Fibroblast of lung (primary cell): ENCODE results near the gene CPNE8. TPM values are rescaled to one million over a fixed set of nuclear protein-coding genes. Genes with fewer than 3 reads are reported as not detected.

ENCODE experiments used
- DNase-seq, 2 donors: peaks; one replicate each; pipeline versions ENCODE4 v3.0.0 to v3.0.0-alpha.2; 2010; ENCODE audit warnings: low read depth in 2 of 2
- H2AFZ ChIP-seq: 2 replicates; pipeline ENCODE4 v1.5.1; 2012; ENCODE audit warnings: low read length, control low read depth, inconsistent platforms
- H3K27ac ChIP-seq: 2 replicates; pipeline ENCODE4 v1.5.1; 2011; ENCODE audit warnings: low read length, control low read depth; ENCODE audit not compliant: insufficient read depth
- H3K27me3 ChIP-seq: 2 replicates; pipeline ENCODE4 v1.5.1; 2011; ENCODE audit warnings: mild to moderate bottlenecking, low read length; ENCODE audit not compliant: control insufficient read depth, insufficient read depth
- H3K36me3 ChIP-seq: 2 replicates; pipeline ENCODE4 v1.5.1; 2011; ENCODE audit warnings: low read length; ENCODE audit not compliant: control insufficient read depth, insufficient read depth
- H3K4me1 ChIP-seq: 2 replicates; pipeline ENCODE4 v1.5.1; 2011; ENCODE audit warnings: low read length; ENCODE audit not compliant: control insufficient read depth, insufficient read depth; ENCODE audit errors: extremely low read depth
- H3K4me2 ChIP-seq: 2 replicates; pipeline ENCODE4 v1.5.1; 2011; ENCODE audit warnings: low read length, control low read depth; ENCODE audit not compliant: insufficient read depth; ENCODE audit errors: extremely low read depth
- H3K4me3 ChIP-seq, 4 experiments: fragments of 200-600 bp in 1 of 4; sonication (generic) in 1 of 4; replicated peaks in 1 of 4; 2 replicates each; pipeline ENCODE4 v1.5.1; 2011 to 2016; ENCODE audit warnings: low read length in 4 of 4, low read depth in 3 of 4, mild to moderate bottlenecking in 3 of 4, control low read depth in 2 of 4, inconsistent platforms in 1 of 4, mixed read lengths in 1 of 4; ENCODE audit not compliant: insufficient read depth in 1 of 4; ENCODE audit errors: control extremely low read depth in 1 of 4
- H3K79me2 ChIP-seq: 2 replicates; pipeline ENCODE4 v1.5.1; 2012; ENCODE audit warnings: mild to moderate bottlenecking, low read length, inconsistent platforms; ENCODE audit not compliant: control insufficient read depth, insufficient read depth
- H3K9ac ChIP-seq: 2 replicates; pipeline ENCODE4 v1.5.1; 2011; ENCODE audit warnings: mild to moderate bottlenecking, low read length, control low read depth; ENCODE audit not compliant: insufficient read depth
- H3K9me3 ChIP-seq: 2 replicates; pipeline ENCODE4 v1.5.1; 2012; ENCODE audit warnings: low read depth, low read length; ENCODE audit not compliant: control insufficient read depth, insufficient read depth
- H4K20me1 ChIP-seq: 2 replicates; pipeline ENCODE4 v1.5.1; 2011; ENCODE audit warnings: low read length; ENCODE audit not compliant: control insufficient read depth, insufficient read depth; ENCODE audit errors: extremely low read depth
- EZH2 ChIP-seq: IDR thresholded peaks from 2 replicates; pipeline ENCODE4 v1.5.1; 2012; ENCODE audit warnings: low read length, control low read depth, mild to moderate bottlenecking; ENCODE audit errors: missing control alignments
- polyA plus RNA-seq, 2 donors: library from polyadenylated mRNA; depleted of rRNA in 1 of 2; stranded (reverse) in 1 of 2; unstranded in 1 of 2; fragments of >200 nt; gene quantifications; 2 replicates each; pipeline ENCODE4 v1.2.1, GENCODE V29; 2011 to 2012; ENCODE audit warnings: missing spikeins in 1 of 2
- total RNA-seq: library from RNA; depleted of rRNA; stranded (reverse); fragments of >200 nt; gene quantifications from 2 replicates; pipeline ENCODE4 v1.2.1, GENCODE V29; 2014
- TF ChIP-seq, protein P1 (sequence below), 2 donors: IDR thresholded peaks in 1 of 2; conservative IDR thresholded peaks in 1 of 2; 1 replicate in 1 of 2; 2 replicates in 1 of 2; pipeline ENCODE4 v1.5.1; 2011 to 2012; ENCODE audit warnings: low read length in 2 of 2, control low read depth in 1 of 2, inconsistent platforms in 1 of 2, low read depth in 1 of 2, mild to moderate bottlenecking in 1 of 2

Gene CPNE8
- total and polyA plus RNA-seq, 2 donors (not counting 1 experiment from before 2014, with no cell fraction given) = 9.8 to 13.4 TPM

- TF ChIP-seq EZH2 = no peak
- TF ChIP-seq, protein P1, sequence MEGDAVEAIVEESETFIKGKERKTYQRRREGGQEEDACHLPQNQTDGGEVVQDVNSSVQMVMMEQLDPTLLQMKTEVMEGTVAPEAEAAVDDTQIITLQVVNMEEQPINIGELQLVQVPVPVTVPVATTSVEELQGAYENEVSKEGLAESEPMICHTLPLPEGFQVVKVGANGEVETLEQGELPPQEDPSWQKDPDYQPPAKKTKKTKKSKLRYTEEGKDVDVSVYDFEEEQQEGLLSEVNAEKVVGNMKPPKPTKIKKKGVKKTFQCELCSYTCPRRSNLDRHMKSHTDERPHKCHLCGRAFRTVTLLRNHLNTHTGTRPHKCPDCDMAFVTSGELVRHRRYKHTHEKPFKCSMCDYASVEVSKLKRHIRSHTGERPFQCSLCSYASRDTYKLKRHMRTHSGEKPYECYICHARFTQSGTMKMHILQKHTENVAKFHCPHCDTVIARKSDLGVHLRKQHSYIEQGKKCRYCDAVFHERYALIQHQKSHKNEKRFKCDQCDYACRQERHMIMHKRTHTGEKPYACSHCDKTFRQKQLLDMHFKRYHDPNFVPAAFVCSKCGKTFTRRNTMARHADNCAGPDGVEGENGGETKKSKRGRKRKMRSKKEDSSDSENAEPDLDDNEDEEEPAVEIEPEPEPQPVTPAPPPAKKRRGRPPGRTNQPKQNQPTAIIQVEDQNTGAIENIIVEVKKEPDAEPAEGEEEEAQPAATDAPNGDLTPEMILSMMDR (conservative IDR thresholded peaks at IDR 0.05 in 1 of 2, IDR thresholded peaks at IDR 0.05 in 1 of 2; ENCODE audit: low read depth in 1 of 2, low read length in 2 of 2) = no peak
- no peaks in the 10 kb centered on the region for H3K36me3 ChIP-seq
- no peaks in the 10 kb centered on the region for H4K20me1 ChIP-seq
- H3K27ac ChIP-seq = no peak overlapping the region
- H3K9me3 ChIP-seq = no peaks in the 10 kb centered on the region
- no peaks in the 10 kb centered on the region for H3K79me2 ChIP-seq
- no peak overlapping the region for H3K4me2 ChIP-seq
- H3K4me3 ChIP-seq = no peak overlapping the region
- H3K27me3 ChIP-seq = no peaks in the 10 kb centered on the region
- no peak for DNase-seq
- H2AFZ ChIP-seq = no peak overlapping the region
- H3K4me1 ChIP-seq = no peaks in the 10 kb centered on the region
- H3K9ac ChIP-seq = no peak overlapping the region
Observed at GRCh38 chr12:38892976-38893375, 12.4 kb downstream of the CPNE8 start.

GRCh38 chr12:38892087-38892786 lies 13.2 kb downstream of the CPNE8 start:
- Histone ChIP-seq H3K36me3 (no peaks in the 10 kb centered on the region), H3K4me1 (no peaks in the 10 kb centered on the region), H3K9ac (no peak overlapping the region), H3K4me2 (peak overlapping the region; percentile 19), H3K27me3 (no peaks in the 10 kb centered on the region), H4K20me1 (no peaks in the 10 kb centered on the region), H3K27ac (no peak overlapping the region), H2AFZ (no peak overlapping the region), H3K4me3 (no peak overlapping the region), H3K79me2 (no peaks in the 10 kb centered on the region), H3K9me3 (no peaks in the 10 kb centered on the region)
- peak in 1 of 2 donors; percentile 52 for DNase-seq
- TF ChIP-seq, protein P1 (conservative IDR thresholded peaks at IDR 0.05 in 1 of 2, IDR thresholded peaks at IDR 0.05 in 1 of 2; ENCODE audit: low read depth in 1 of 2, low read length in 2 of 2) = no peak
- TF ChIP-seq EZH2 = no peak

GRCh38 chr12:38890102-38890855 lies 15.1 kb downstream of the CPNE8 start:
- Histone ChIP-seq H3K9ac (no peak overlapping the region), H2AFZ (no peak overlapping the region), H3K9me3 (no peaks in the 10 kb centered on the region), H3K36me3 (no peaks in the 10 kb centered on the region), H4K20me1 (no peaks in the 10 kb centered on the region), H3K4me2 (no peak overlapping the region), H3K79me2 (no peaks in the 10 kb centered on the region), H3K27me3 (no peaks in the 10 kb centered on the region), H3K4me3 (no peak overlapping the region), H3K4me1 (no peaks in the 10 kb centered on the region), H3K27ac (no peak overlapping the region)
- no peak for TF ChIP-seq EZH2
- TF ChIP-seq, protein P1 (conservative IDR thresholded peaks at IDR 0.05 in 1 of 2, IDR thresholded peaks at IDR 0.05 in 1 of 2; ENCODE audit: low read depth in 1 of 2, low read length in 2 of 2) = no peak
- DNase-seq = no peak
